Stomach smooth muscle (tissue), 2 donors: Measurements from ENCODE around the gene TTC39B.

Source experiments
- H3K27ac ChIP-seq: one replicate; pipeline ENCODE4 v1.7.0; 2013; ENCODE audit warnings: mild to moderate bottlenecking, low read length, inconsistent platforms
- H3K27me3 ChIP-seq, 2 donors: one replicate each; pipeline ENCODE4 v1.7.0; 2013; ENCODE audit warnings: low read length in 2 of 2; ENCODE audit not compliant: insufficient read depth in 2 of 2, control insufficient read depth in 1 of 2
- H3K36me3 ChIP-seq, 2 donors: one replicate each; pipeline ENCODE4 v1.7.0; 2013; ENCODE audit warnings: low read length in 2 of 2; ENCODE audit not compliant: control insufficient read depth in 2 of 2, insufficient read depth in 2 of 2
- H3K4me1 ChIP-seq: one replicate; pipeline ENCODE4 v1.7.0; 2013; ENCODE audit warnings: low read length; ENCODE audit not compliant: control insufficient read depth, insufficient read depth
- H3K4me3 ChIP-seq, 2 donors: one replicate each; pipeline ENCODE4 v1.7.0; 2013; ENCODE audit warnings: low read length in 2 of 2
- H3K9ac ChIP-seq, 2 donors: one replicate each; pipeline ENCODE4 v1.7.0; 2013; ENCODE audit warnings: low read length in 2 of 2, mild to moderate bottlenecking in 1 of 2
- H3K9me3 ChIP-seq, 2 donors: one replicate each; pipeline ENCODE4 v1.7.0; 2013; ENCODE audit warnings: low read length in 2 of 2; ENCODE audit not compliant: control insufficient read depth in 2 of 2
- donor health status: healthy.
- donor health status: Pancreatic carcinoma.

Gene TTC39B

GRCh38 chr9:15137658-15138356, 169.2 kb downstream of the TTC39B start:
- no peaks in the 10 kb centered on the region for H3K27me3 ChIP-seq
- H3K4me1 ChIP-seq = peaks cover 5% of the 10 kb centered on the region
- H3K36me3 ChIP-seq = no peaks in the 10 kb centered on the region
- H3K9ac ChIP-seq = no peak overlapping the region
- H3K27ac ChIP-seq = no peak overlapping the region
- no peak overlapping the region for H3K4me3 ChIP-seq
- no peaks in the 10 kb centered on the region for H3K9me3 ChIP-seq

DNA sequence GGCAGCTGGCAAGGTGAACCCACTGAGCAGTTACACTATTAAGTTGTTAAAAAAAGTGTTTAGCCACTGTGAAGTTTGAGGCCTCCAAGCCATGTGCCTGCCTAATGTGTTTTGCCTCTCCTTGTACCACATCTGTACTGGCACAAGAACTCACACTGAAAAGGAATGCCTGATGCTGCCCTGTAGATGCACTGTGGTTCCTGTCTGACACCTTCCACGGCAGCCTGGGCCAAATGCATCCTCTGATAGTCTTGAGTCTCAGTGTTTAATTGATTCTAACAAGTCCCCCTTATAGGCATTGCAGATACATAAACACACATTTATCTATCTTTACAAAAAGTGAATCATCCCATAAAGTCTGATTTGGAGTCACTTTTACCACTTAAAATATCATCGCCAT, 169.9 kb downstream of the TTC39B start:
- Histone ChIP-seq H3K36me3 (no peaks in the 10 kb centered on the region), H3K4me3 (no peak overlapping the region), H3K9me3 (no peaks in the 10 kb centered on the region), H3K27ac (no peak overlapping the region), H3K9ac (no peak overlapping the region), H3K27me3 (no peaks in the 10 kb centered on the region), H3K4me1 (peaks cover 5% of the 10 kb centered on the region)

DNA sequence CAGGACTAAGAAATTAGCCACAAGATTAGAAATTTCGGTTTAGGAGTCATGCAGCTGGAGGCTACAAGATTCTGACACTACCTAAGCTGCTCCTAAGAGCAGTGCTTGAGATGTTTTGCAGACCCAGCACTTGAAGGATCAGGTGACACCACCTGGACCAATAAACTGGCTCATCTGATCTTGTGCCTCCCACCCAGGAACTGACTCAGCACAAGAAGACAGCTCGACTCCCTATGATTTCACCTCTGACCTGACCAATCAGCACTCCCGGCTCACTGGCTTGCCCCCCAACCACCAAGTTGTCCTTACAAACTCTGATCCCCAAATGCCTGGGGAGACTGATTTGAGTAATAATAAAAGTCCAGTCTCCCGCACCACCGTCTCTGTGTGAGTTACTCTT, 170.4 kb downstream of the TTC39B start:
- no peaks in the 10 kb centered on the region for H3K9me3 ChIP-seq
- H3K4me1 ChIP-seq = peaks cover 5% of the 10 kb centered on the region
- no peak overlapping the region for H3K27ac ChIP-seq
- no peaks in the 10 kb centered on the region for H3K36me3 ChIP-seq
- no peak overlapping the region for H3K4me3 ChIP-seq
- H3K9ac ChIP-seq = no peak overlapping the region
- no peaks in the 10 kb centered on the region for H3K27me3 ChIP-seq

DNA sequence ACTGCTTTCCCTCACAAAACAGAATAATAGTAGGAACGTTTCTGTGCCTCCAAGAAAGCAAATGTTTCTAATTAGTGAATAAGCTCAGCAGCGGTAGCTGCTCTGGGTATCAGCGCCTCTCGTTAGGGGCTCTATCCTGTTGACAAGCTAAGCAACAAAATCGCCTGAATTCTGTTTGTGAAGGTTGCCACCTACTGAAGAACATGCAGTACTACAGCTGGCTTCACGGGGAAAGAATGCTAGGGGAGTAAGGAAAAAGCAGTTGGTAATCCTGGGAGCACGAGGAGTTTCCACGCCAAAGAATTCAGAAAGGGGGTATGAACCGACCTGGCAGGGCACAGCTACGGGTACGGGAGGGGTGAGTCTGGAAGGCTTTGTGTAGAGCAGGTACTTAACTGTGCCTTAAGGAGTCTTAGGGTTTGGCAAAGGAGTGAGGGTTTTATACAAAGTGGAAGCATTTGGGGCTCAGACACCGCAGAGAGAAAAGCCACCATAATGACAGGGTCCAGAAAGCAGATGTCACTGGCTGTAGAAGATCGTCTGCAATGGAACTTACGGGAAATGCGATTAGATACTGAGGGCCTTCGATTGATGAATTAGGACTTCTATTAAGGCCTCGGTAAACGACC, 171.7 kb downstream of the TTC39B start:
- Histone ChIP-seq H3K9me3 (no peaks in the 10 kb centered on the region), H3K9ac (peak overlapping the region in 1 of 2 donors; percentile 81), H3K27me3 (no peaks in the 10 kb centered on the region), H3K36me3 (no peaks in the 10 kb centered on the region), H3K4me3 (peak overlapping the region; percentile 0 to 69), H3K27ac (no peak overlapping the region), H3K4me1 (peaks cover 5% of the 10 kb centered on the region)

GRCh38 chr9:15133488-15133887, 173.5 kb downstream of the TTC39B start:
- H3K27ac ChIP-seq = no peak overlapping the region
- no peaks in the 10 kb centered on the region for H3K36me3 ChIP-seq
- H3K4me3 ChIP-seq = no peak overlapping the region
- no peaks in the 10 kb centered on the region for H3K27me3 ChIP-seq
- no peaks in the 10 kb centered on the region for H3K9me3 ChIP-seq
- peaks cover 5% of the 10 kb centered on the region for H3K4me1 ChIP-seq
- no peak overlapping the region for H3K9ac ChIP-seq

GRCh38 chr9:15132091-15132490, 174.9 kb downstream of the TTC39B start:
- H3K9ac ChIP-seq = no peak overlapping the region
- H3K4me3 ChIP-seq = no peak overlapping the region
- H3K36me3 ChIP-seq = no peaks in the 10 kb centered on the region
- H3K9me3 ChIP-seq = no peaks in the 10 kb centered on the region
- peaks cover 5% of the 10 kb centered on the region for H3K4me1 ChIP-seq
- H3K27me3 ChIP-seq = no peaks in the 10 kb centered on the region
- H3K27ac ChIP-seq = no peak overlapping the region

DNA sequence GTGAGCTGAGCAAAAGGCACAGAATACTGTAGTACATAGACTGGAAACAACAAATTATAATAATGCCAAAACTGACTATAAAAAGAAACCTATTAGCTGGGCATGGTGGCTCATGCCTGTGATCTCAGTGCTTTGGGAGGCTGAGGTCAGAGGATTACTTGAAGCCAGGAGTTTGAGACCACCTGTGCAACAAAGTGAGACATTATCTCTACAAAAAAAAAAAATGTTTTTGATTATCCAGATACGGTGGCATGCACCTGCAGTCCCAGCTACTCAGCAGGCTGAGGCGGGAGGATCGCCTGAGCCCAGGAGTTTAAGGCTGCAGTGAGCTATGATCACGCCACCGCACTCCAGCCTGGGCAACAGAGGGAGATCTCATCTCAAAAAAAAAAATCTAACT, 175.9 kb downstream of the TTC39B start:
- Histone ChIP-seq H3K4me1 (peaks cover 5% of the 10 kb centered on the region), H3K27me3 (no peaks in the 10 kb centered on the region), H3K36me3 (no peaks in the 10 kb centered on the region), H3K4me3 (no peak overlapping the region), H3K9ac (no peak overlapping the region), H3K9me3 (no peaks in the 10 kb centered on the region), H3K27ac (no peak overlapping the region)

DNA sequence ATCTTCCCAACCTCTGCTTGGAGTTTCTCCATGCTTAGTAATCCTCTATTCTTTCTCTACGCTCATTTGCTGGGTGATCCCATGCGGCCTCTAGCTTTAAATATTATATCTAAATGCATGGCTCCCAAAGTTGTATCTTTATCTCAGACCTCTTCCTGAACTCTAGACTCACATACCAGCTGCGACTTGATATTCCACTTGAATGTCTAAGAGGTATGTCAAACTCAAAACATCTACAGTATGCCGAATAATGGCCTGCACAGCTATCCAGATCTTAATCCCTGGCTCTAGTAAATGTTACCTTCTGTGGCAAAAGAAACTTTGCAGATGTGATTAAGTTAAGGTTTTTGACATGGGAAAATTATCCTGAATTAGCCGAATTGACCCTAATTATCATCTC, 179.2 kb downstream of the TTC39B start:
- H3K9me3 ChIP-seq = no peaks in the 10 kb centered on the region
- H3K36me3 ChIP-seq = no peaks in the 10 kb centered on the region
- no peak overlapping the region for H3K9ac ChIP-seq
- H3K4me3 ChIP-seq = no peak overlapping the region
- H3K27me3 ChIP-seq = peaks cover 0 to 5% of the 10 kb centered on the region in 2 donors
- H3K27ac ChIP-seq = no peak overlapping the region
- no peaks in the 10 kb centered on the region for H3K4me1 ChIP-seq

DNA sequence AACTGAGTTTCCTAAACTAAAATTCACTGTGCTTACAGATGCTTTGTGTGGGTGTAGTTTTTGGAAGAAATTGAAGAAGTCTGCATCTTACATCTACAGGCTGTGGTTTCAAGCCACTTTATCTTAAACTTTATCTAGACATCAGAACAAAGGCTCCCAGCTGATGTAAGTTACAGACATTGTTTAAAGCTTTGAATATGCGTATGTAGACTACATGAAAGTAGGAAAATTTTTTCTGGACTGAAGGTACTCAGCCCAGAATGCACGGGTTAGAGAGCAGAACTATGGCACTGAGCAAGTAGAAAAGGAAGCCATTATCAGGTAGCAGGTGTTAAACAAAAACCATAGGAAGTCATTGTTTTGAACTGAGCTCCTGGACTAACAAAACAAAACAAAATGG, 185.4 kb downstream of the TTC39B start:
- Histone ChIP-seq H3K27me3 (peaks cover 0 to 5% of the 10 kb centered on the region in 2 donors), H3K9me3 (no peaks in the 10 kb centered on the region), H3K36me3 (no peaks in the 10 kb centered on the region), H3K4me1 (no peaks in the 10 kb centered on the region), H3K4me3 (no peak overlapping the region), H3K9ac (no peak overlapping the region), H3K27ac (no peak overlapping the region)

- Histone ChIP-seq H3K9ac (no peak overlapping the region), H3K9me3 (no peaks in the 10 kb centered on the region), H3K27me3 (peaks cover 0 to 3% of the 10 kb centered on the region in 2 donors), H3K36me3 (no peaks in the 10 kb centered on the region), H3K4me1 (no peaks in the 10 kb centered on the region), H3K27ac (no peak overlapping the region), H3K4me3 (peak overlapping the region; percentile 28 to 40)
Measured at GRCh38 chr9:15116130-15116580, 190.9 kb downstream of the TTC39B start.

GRCh38 chr9:15115702-15116101, 191.3 kb downstream of the TTC39B start:
- H3K9ac ChIP-seq = no peak overlapping the region
- H3K27me3 ChIP-seq = peaks cover 0 to 3% of the 10 kb centered on the region in 2 donors
- no peak overlapping the region for H3K27ac ChIP-seq
- no peaks in the 10 kb centered on the region for H3K4me1 ChIP-seq
- H3K9me3 ChIP-seq = no peaks in the 10 kb centered on the region
- H3K36me3 ChIP-seq = no peaks in the 10 kb centered on the region
- H3K4me3 ChIP-seq = peak overlapping the region; percentile 28 to 40
